Measurements from ENCODE around the gene CD19.

DNA sequence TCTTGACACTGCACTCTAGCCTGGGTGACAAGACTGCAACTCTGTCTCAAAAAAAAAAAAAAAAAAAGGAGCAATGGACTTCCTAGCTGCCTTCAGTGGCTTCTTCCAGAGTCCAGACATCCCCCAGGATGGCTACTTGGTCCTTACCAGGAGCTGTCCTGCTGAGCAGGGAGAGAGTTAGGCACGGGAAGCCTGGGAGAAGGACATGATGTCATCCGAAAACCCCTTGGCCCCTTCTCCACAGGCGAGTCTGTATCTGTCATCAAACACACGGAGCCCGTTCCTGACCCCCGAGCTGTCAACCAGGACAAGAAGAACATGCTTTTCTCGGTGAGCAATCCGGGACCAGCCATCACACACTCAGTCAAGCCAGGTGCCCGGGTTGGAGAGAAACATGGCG lies 44.8 kb upstream of the CD19 start:
- TF ChIP-seq CTCF (conservative IDR thresholded peaks at IDR 0.05 in 1 of 2, IDR thresholded peaks at IDR 0.05 in 1 of 2; ENCODE audit: extremely low read depth in 1 of 2, insufficient read depth in 1 of 2, low read depth in 1 of 2, low read length in 2 of 2) (no peak), EZH2 (IDR thresholded peaks at IDR 0.05; ENCODE audit: borderline replicate concordance, low read length) (no peak)
